Trophoblast cell (in vitro differentiated cells and primary cell): ENCODE data around the gene DEPDC1B.

ENCODE experiments used
- DNase-seq, 2 donors: peaks; one replicate each; pipeline ENCODE4 v3.0.0-alpha.2; 2016
- H2AFZ ChIP-seq: 2 replicates; pipeline ENCODE4 v1.6.1; 2013; ENCODE audit warnings: low read length, moderate library complexity, mild to moderate bottlenecking; ENCODE audit not compliant: insufficient read depth, poor library complexity
- H2AK5ac ChIP-seq: 2 replicates; pipeline ENCODE4 v1.6.1; 2013; ENCODE audit warnings: mild to moderate bottlenecking, low read length
- H2BK120ac ChIP-seq: 2 replicates; pipeline ENCODE4 v1.6.1; 2013; ENCODE audit warnings: low read length, mild to moderate bottlenecking, moderate library complexity; ENCODE audit not compliant: insufficient read depth, poor library complexity
- H2BK12ac ChIP-seq: 2 replicates; pipeline ENCODE4 v1.6.1; 2013; ENCODE audit warnings: mild to moderate bottlenecking, low read length, moderate library complexity
- H2BK5ac ChIP-seq: 2 replicates; pipeline ENCODE4 v1.6.1; 2013; ENCODE audit warnings: low read length, low read depth, moderate library complexity, mild to moderate bottlenecking; ENCODE audit not compliant: poor library complexity
- H3K14ac ChIP-seq: 2 replicates; pipeline ENCODE4 v1.6.1; 2013; ENCODE audit warnings: mild to moderate bottlenecking, low read length
- H3K18ac ChIP-seq: 2 replicates; pipeline ENCODE4 v1.6.1; 2013; ENCODE audit warnings: mild to moderate bottlenecking, low read length
- H3K23ac ChIP-seq: 2 replicates; pipeline ENCODE4 v1.6.1; 2013; ENCODE audit warnings: low read length
- H3K27ac ChIP-seq: 2 replicates; pipeline ENCODE4 v1.5.1; 2013; ENCODE audit warnings: low read depth, mild to moderate bottlenecking, inconsistent platforms, low read length, moderate library complexity
- H3K27me3 ChIP-seq: 2 replicates; pipeline ENCODE4 v1.6.1; 2013; ENCODE audit warnings: inconsistent platforms, mild to moderate bottlenecking, low read length, moderate library complexity; ENCODE audit not compliant: insufficient read depth
- H3K36me3 ChIP-seq, 2 experiments: 1 replicate in 1 of 2; 2 replicates in 1 of 2; pipeline ENCODE4 v1.6.1; 2013; ENCODE audit warnings: low read length in 2 of 2, mild to moderate bottlenecking in 2 of 2, moderate library complexity in 1 of 2; ENCODE audit not compliant: insufficient read depth in 2 of 2, control insufficient read depth in 1 of 2
- H3K4ac ChIP-seq: 2 replicates; pipeline ENCODE4 v1.6.1; 2013; ENCODE audit warnings: low read depth, mild to moderate bottlenecking, low read length, moderate library complexity
- H3K4me1 ChIP-seq, 2 experiments: 1 replicate in 1 of 2; 2 replicates in 1 of 2; pipeline ENCODE4 v1.6.1; 2013; ENCODE audit warnings: low read length in 2 of 2, mild to moderate bottlenecking in 2 of 2, moderate library complexity in 1 of 2; ENCODE audit not compliant: insufficient read depth in 2 of 2, control insufficient read depth in 1 of 2
- H3K4me2 ChIP-seq: 2 replicates; pipeline ENCODE4 v1.6.1; 2013; ENCODE audit warnings: inconsistent platforms, mild to moderate bottlenecking, low read length, moderate library complexity
- H3K4me3 ChIP-seq: 2 replicates; pipeline ENCODE4 v1.5.1; 2013; ENCODE audit warnings: mild to moderate bottlenecking, low read depth, low read length, inconsistent platforms
- H3K79me1 ChIP-seq: one replicate; pipeline ENCODE4 v1.6.1; 2013; ENCODE audit warnings: low read length
- H3K79me2 ChIP-seq: 2 replicates; pipeline ENCODE4 v1.6.1; 2013; ENCODE audit warnings: low read length, mild to moderate bottlenecking; ENCODE audit not compliant: control insufficient read depth, insufficient read depth, poor library complexity
- H3K9ac ChIP-seq: 2 replicates; pipeline ENCODE4 v1.6.1; 2013; ENCODE audit warnings: mild to moderate bottlenecking, low read length
- H3K9me3 ChIP-seq: 2 replicates; pipeline ENCODE4 v1.6.1; 2013; ENCODE audit warnings: low read depth, mild to moderate bottlenecking, control low read depth, inconsistent platforms, low read length; ENCODE audit not compliant: insufficient read depth
- H4K12ac ChIP-seq: 2 replicates; pipeline ENCODE4 v1.6.1; 2013; ENCODE audit warnings: low read depth, mild to moderate bottlenecking, low read length, moderate library complexity
- H4K8ac ChIP-seq: 2 replicates; pipeline ENCODE4 v1.6.1; 2013; ENCODE audit warnings: low read depth, mild to moderate bottlenecking, low read length, moderate library complexity
- H4K91ac ChIP-seq: one replicate; pipeline ENCODE4 v1.6.1; 2013; ENCODE audit warnings: low read depth, mild to moderate bottlenecking, low read length, moderate library complexity
- WGBS: extraction: QIAGEN DNeasy Blood & Tissue Kit; methylation state at CpG from one replicate; pipeline ENCODE4 v1.1.7; 2013; ENCODE audit warnings: missing lambda C conversion rate; ENCODE audit not compliant: insufficient read length, insufficient coverage; ENCODE audit errors: extremely low coverage; 5-methylcytosine and 5-hydroxymethylcytosine counted together

The DEPDC1B gene

GRCh38 chr5:60551250-60551649 lies 148.7 kb downstream of the DEPDC1B start:
- no peak for DNase-seq
- no peak overlapping the region for H2BK12ac ChIP-seq
- H3K79me1 ChIP-seq: no peaks in the 10 kb centered on the region
- H4K91ac ChIP-seq: no peak overlapping the region
- H3K36me3 ChIP-seq: peaks cover 0 to 2% of the 10 kb centered on the region in 2 experiments
- no peak overlapping the region for H3K23ac ChIP-seq
- no peak overlapping the region for H3K4ac ChIP-seq
- H3K4me1 ChIP-seq: no peaks in the 10 kb centered on the region
- no peak overlapping the region for H4K8ac ChIP-seq
- WGBS: no CpG with 5 or more reads among the region's 1 CpG
- H3K27ac ChIP-seq: no peak overlapping the region
- H3K4me3 ChIP-seq: no peak overlapping the region
- H2AFZ ChIP-seq: no peak overlapping the region
- H2AK5ac ChIP-seq: no peak overlapping the region
- no peaks in the 10 kb centered on the region for H3K9me3 ChIP-seq
- H2BK5ac ChIP-seq: no peak overlapping the region
- no peak overlapping the region for H3K9ac ChIP-seq
- no peak overlapping the region for H3K18ac ChIP-seq
- no peak overlapping the region for H3K4me2 ChIP-seq
- H2BK120ac ChIP-seq: no peak overlapping the region
- no peaks in the 10 kb centered on the region for H3K27me3 ChIP-seq
- no peak overlapping the region for H4K12ac ChIP-seq
- H3K14ac ChIP-seq: no peak overlapping the region
- H3K79me2 ChIP-seq: no peaks in the 10 kb centered on the region

GRCh38 chr5:60550311-60550710 lies 149.7 kb downstream of the DEPDC1B start:
- no peaks in the 10 kb centered on the region for H3K79me2 ChIP-seq
- H2AFZ ChIP-seq: no peak overlapping the region
- H3K27me3 ChIP-seq: no peaks in the 10 kb centered on the region
- no peak overlapping the region for H3K9ac ChIP-seq
- no peak overlapping the region for H4K8ac ChIP-seq
- no peak overlapping the region for H3K27ac ChIP-seq
- H3K4me2 ChIP-seq: no peak overlapping the region
- H3K4me1 ChIP-seq: no peaks in the 10 kb centered on the region
- DNase-seq: no peak
- no peak overlapping the region for H3K4me3 ChIP-seq
- no peak overlapping the region for H4K91ac ChIP-seq
- H3K14ac ChIP-seq: no peak overlapping the region
- H2AK5ac ChIP-seq: no peak overlapping the region
- no CpG with 5 or more reads among the region's 1 CpG for WGBS
- no peak overlapping the region for H4K12ac ChIP-seq
- H3K9me3 ChIP-seq: no peaks in the 10 kb centered on the region
- H2BK120ac ChIP-seq: no peak overlapping the region
- H2BK12ac ChIP-seq: no peak overlapping the region
- no peak overlapping the region for H2BK5ac ChIP-seq
- H3K79me1 ChIP-seq: no peaks in the 10 kb centered on the region
- H3K23ac ChIP-seq: no peak overlapping the region
- no peak overlapping the region for H3K18ac ChIP-seq
- no peak overlapping the region for H3K4ac ChIP-seq
- H3K36me3 ChIP-seq: peaks cover 0 to 2% of the 10 kb centered on the region in 2 experiments

GRCh38 chr5:60549841-60550240 lies 150.1 kb downstream of the DEPDC1B start:
- H4K91ac ChIP-seq: no peak overlapping the region
- no peaks in the 10 kb centered on the region for H3K79me1 ChIP-seq
- DNase-seq: no peak
- H2BK12ac ChIP-seq: no peak overlapping the region
- no peak overlapping the region for H3K4me3 ChIP-seq
- no peak overlapping the region for H3K14ac ChIP-seq
- no peak overlapping the region for H3K27ac ChIP-seq
- no peak overlapping the region for H2AFZ ChIP-seq
- no peak overlapping the region for H2BK120ac ChIP-seq
- no peak overlapping the region for H3K4ac ChIP-seq
- no peak overlapping the region for H4K12ac ChIP-seq
- no peak overlapping the region for H3K23ac ChIP-seq
- no peak overlapping the region for H4K8ac ChIP-seq
- H3K4me1 ChIP-seq: no peaks in the 10 kb centered on the region
- H3K9me3 ChIP-seq: no peaks in the 10 kb centered on the region
- H2BK5ac ChIP-seq: no peak overlapping the region
- H3K27me3 ChIP-seq: no peaks in the 10 kb centered on the region
- WGBS: no CpG with 5 or more reads among the region's 3 CpGs
- H3K18ac ChIP-seq: no peak overlapping the region
- no peak overlapping the region for H3K9ac ChIP-seq
- no peaks in the 10 kb centered on the region for H3K79me2 ChIP-seq
- no peak overlapping the region for H3K4me2 ChIP-seq
- peaks cover 0 to 2% of the 10 kb centered on the region in 2 experiments for H3K36me3 ChIP-seq
- no peak overlapping the region for H2AK5ac ChIP-seq
